Body of pancreas (tissue), 4 donors: ENCODE data around the gene FAXC. TPM values are rescaled to one million over a fixed set of nuclear protein-coding genes. Genes with fewer than 3 reads are reported as not detected.

Source experiments
- ATAC-seq: fragments of 150-250 bp; one replicate; pipeline ENCODE4 v1.9.1; 2016
- DNase-seq, 4 donors: peaks; one replicate each; pipeline ENCODE4 v3.0.0-alpha.2; 2019
- H3K27ac ChIP-seq, 4 donors: fragments of 200-600 bp; sonication (generic); 1 replicate in 3 of 4; 2 replicates in 1 of 4; pipeline versions ENCODE4 v1.5.1 to v1.6.1; 2016 to 2019; ENCODE audit warnings: mild to moderate bottlenecking in 1 of 4, mixed read lengths in 1 of 4, moderate library complexity in 1 of 4
- H3K27me3 ChIP-seq, 2 donors: fragments of 200-600 bp; sonication (generic); one replicate each; pipeline ENCODE4 v1.6.0; 2016; ENCODE audit warnings: mild to moderate bottlenecking in 1 of 2
- H3K36me3 ChIP-seq, 2 donors: fragments of 200-600 bp; sonication (generic); replicated peaks in 1 of 2; 2 replicates each; pipeline ENCODE4 v1.5.1; 2016; ENCODE audit warnings: low read depth in 2 of 2; ENCODE audit not compliant: insufficient read depth in 1 of 2
- H3K4me1 ChIP-seq: fragments of 200-600 bp; sonication (generic); one replicate; pipeline ENCODE4 v1.6.0; 2016
- H3K4me3 ChIP-seq, 2 donors: fragments of 200-600 bp; sonication (generic); 1 replicate in 1 of 2; 2 replicates in 1 of 2; pipeline ENCODE4 v1.5.1; 2016 to 2019
- H3K9me3 ChIP-seq, 3 donors: fragments of 200-600 bp; sonication (generic); 1 replicate in 2 of 3; 2 replicates in 1 of 3; pipeline ENCODE4 v1.5.1; 2016
- CTCF ChIP-seq, 7 experiments: fragments of 450-650 bp in 4 of 7; fragments of 200-600 bp in 3 of 7; sonication (generic) in 3 of 7; IDR thresholded peaks; one replicate each; pipeline ENCODE4 v1.5.1; 2016 to 2019; ENCODE audit warnings: antibody characterized with exemption in 7 of 7
- POLR2A ChIP-seq, 3 donors: fragments of 450-650 bp; IDR thresholded peaks; one replicate each; pipeline ENCODE4 v1.6.1; 2016; ENCODE audit warnings: antibody characterized with exemption in 3 of 3, mild to moderate bottlenecking in 2 of 3
- WGBS, 2 donors: methylation state at CpG; one replicate each; pipeline ENCODE4 v1.1.5; 2017; 5-methylcytosine and 5-hydroxymethylcytosine counted together
- intact Hi-C: fragments of 100-400 bp; cut with DNase I; formaldehyde crosslinking; loops from one replicate; pipeline ENCODE4 v1.15.1; 2023
- total RNA-seq, 2 donors: library from RNA; depleted of rRNA; stranded (reverse); fragments of >200 nt; gene quantifications; one replicate each; pipeline ENCODE4 v1.1.0, GENCODE V29; 2016

The FAXC gene
- total RNA-seq, 2 donors from 2014 or later, result 0.33 to 1.0 TPM

- Histone ChIP-seq H3K27ac (no peak overlapping the region), H3K4me3 (no peak overlapping the region), H3K27me3 (no peaks in the 10 kb centered on the region), H3K4me1 (peaks cover 16% of the 10 kb centered on the region), H3K9me3 (no peaks in the 10 kb centered on the region), H3K36me3 (no peaks in the 10 kb centered on the region)
- ATAC-seq (no peak), DNase-seq (no peak)
- WGBS, 2 donors, result 62 to 64% methylated on average over 9 of the region's 9 CpGs
- TF ChIP-seq POLR2A (IDR thresholded peaks at IDR 0.05), result no peak
- intact Hi-C loops, result no loop called here
Observed at GRCh38 chr6:99353126-99353525, 3.7 kb upstream of the FAXC start.

GRCh38 chr6:99350573-99350972 is 1.1 kb upstream of the FAXC start:
- peak; percentile 30 to 75 (median 42) for DNase-seq
- no peak for ATAC-seq
- H3K4me3 ChIP-seq, result no peak overlapping the region
- intact Hi-C loops, result no loop called here
- H3K4me1 ChIP-seq, result peaks cover 16% of the 10 kb centered on the region
- H3K36me3 ChIP-seq, result no peaks in the 10 kb centered on the region
- 9 to 15% methylated on average over 10 of the region's 10 CpGs for WGBS, 2 donors
- TF ChIP-seq CTCF (IDR thresholded peaks at IDR 0.05) (no peak), POLR2A (IDR thresholded peaks at IDR 0.05) (no peak)
- H3K27me3 ChIP-seq, result no peaks in the 10 kb centered on the region
- no peaks in the 10 kb centered on the region for H3K9me3 ChIP-seq
- peak overlapping the region in 1 of 4 donors; percentile 84 for H3K27ac ChIP-seq

GRCh38 chr6:99348288-99349170 is 945 bp downstream of the FAXC start:
- Histone ChIP-seq H3K27me3 (no peaks in the 10 kb centered on the region), H3K27ac (peak overlapping the region; percentile 0 to 84 (median 66)), H3K4me3 (no peak overlapping the region), H3K36me3 (no peaks in the 10 kb centered on the region), H3K4me1 (peaks cover 16% of the 10 kb centered on the region), H3K9me3 (no peaks in the 10 kb centered on the region)
- WGBS, 2 donors, result 57 to 64% methylated on average over 18 to 25 of the region's 25 CpGs
- intact Hi-C loops, result no loop called here
- peak in 2 of 4 donors; percentile 11 to 16 for DNase-seq
- TF ChIP-seq CTCF (IDR thresholded peaks at IDR 0.05) (no peak), POLR2A (IDR thresholded peaks at IDR 0.05) (no peak)
- ATAC-seq, result peak; percentile 9

GRCh38 chr6:99347804-99348203 is 1.7 kb downstream of the FAXC start:
- H3K27me3 ChIP-seq, result no peaks in the 10 kb centered on the region

More at GRCh38 chr6:99347804-99348203, 1.7 kb downstream of the FAXC start:
- WGBS, 2 donors, result 61 to 70% methylated on average over 1 of the region's 1 CpG
- Histone ChIP-seq H3K9me3 (no peaks in the 10 kb centered on the region), H3K4me3 (no peak overlapping the region), H3K27ac (no peak overlapping the region), H3K4me1 (peaks cover 16% of the 10 kb centered on the region), H3K36me3 (no peaks in the 10 kb centered on the region)
- ATAC-seq, result no peak
- TF ChIP-seq CTCF (IDR thresholded peaks at IDR 0.05) (no peak), POLR2A (IDR thresholded peaks at IDR 0.05) (no peak)
- DNase-seq, result no peak
- intact Hi-C loops, result no loop called here
